Upper lobe of left lung (tissue), 4 donors: ENCODE data around the gene ATP5PO.

ENCODE experiments used
- CTCF ChIP-seq, 6 experiments: fragments of 450-650 bp in 4 of 6; fragments of 200-600 bp in 2 of 6; sonication (generic) in 2 of 6; IDR thresholded peaks; one replicate each; pipeline ENCODE4 v1.5.1; 2016 to 2019; ENCODE audit warnings: antibody characterized with exemption in 6 of 6
- EP300 ChIP-seq, 4 donors: sonication (generic); formaldehyde crosslinking; IDR thresholded peaks; one replicate each; pipeline ENCODE4 v1.5.1; 2017; ENCODE audit warnings: antibody characterized with exemption in 4 of 4, control low read depth in 2 of 4
- POLR2A ChIP-seq, 4 donors: fragments of 450-650 bp; IDR thresholded peaks; one replicate each; pipeline ENCODE4 v1.5.1; 2016 to 2017; ENCODE audit warnings: antibody characterized with exemption in 4 of 4, mild to moderate bottlenecking in 2 of 4
- POLR2AphosphoS5 ChIP-seq, 2 donors: sonication (generic); formaldehyde crosslinking; IDR thresholded peaks; one replicate each; pipeline ENCODE4 v1.5.1; 2017; ENCODE audit warnings: antibody characterized with exemption in 2 of 2

DNA sequence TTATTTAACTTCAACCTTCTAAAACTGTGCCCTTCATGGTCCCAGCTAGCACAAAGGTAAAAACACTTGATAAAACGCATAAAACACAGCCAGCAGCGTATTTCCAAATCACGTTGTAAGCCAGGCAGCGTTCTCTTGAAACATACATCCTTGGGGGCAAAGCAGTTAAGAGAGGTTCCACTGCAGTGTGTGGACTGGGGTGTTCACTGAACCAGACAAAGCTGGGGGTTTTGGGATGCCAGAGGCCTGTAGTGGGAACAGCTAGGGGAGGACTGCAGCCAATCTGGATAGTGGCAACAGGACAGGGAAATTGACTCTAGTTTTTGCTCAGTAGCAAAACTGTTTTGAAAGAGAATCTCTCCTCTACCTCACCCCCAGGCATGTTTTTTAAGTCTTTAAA is 21.5 kb upstream of the ATP5PO start:
- no peak for TF ChIP-seq CTCF (IDR thresholded peaks at IDR 0.05)
- no peak for TF ChIP-seq EP300 (IDR thresholded peaks at IDR 0.05)
- TF ChIP-seq POLR2A (IDR thresholded peaks at IDR 0.05): no peak
- no peak for TF ChIP-seq POLR2AphosphoS5 (IDR thresholded peaks at IDR 0.05)
